T-helper 22 cell (primary cell): ENCODE measurements around the gene CERK.
A peak's percentile ranks its signal among the peaks of the same experiment; 100 is the strongest.
"Not testable (repeated sequence)": the region's sequence is repeated elsewhere in the genome, so short reads cannot be mapped to it uniquely, and the experiment has no call there.

Experiments
- DNase-seq: peaks from one replicate; pipeline ENCODE4 v3.0.0-alpha.2; 2020; ENCODE audit warnings: low read depth

Gene CERK

DNA sequence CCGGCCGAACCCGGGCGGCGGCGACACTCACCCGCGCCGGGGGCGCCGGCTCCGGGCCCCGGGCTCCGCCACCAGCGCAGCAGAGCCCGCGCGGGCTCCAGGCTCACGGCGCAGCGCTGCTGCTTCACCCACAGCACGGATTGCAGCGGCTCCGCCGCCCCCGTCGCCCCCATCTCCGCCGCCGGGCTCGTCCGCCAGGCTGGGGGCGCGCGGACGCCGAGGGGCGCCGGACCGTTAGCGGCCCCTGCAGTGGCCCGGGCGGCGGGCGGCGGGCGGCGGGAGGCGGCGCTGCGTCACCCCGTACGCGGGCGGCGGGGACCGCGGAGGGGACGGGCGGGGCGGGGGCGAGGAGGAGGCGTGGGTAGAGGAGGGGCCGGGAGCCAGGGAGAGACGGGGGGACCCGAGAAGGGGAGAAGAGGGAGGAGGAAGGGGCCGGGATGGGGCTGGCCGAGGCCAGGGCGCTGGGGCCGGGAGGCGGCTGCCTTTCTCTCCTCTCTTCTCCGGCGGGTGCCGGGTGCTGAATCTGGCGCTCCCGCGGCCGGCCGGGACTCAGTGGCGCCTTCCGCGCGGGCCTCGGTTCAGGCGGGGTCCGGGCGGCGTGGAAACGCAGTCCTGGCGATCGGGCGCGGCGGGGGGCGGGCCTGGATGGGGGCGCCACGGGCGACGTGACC is at the start of gene CERK:
Gene CERK (minus strand): TSS at position 277 of the 671 bp plus-strand sequence. CDS start 104 bp downstream, at position 173.
- DNase-seq: peak; percentile 69

GRCh38 chr22:46783721-46784120 is 45.7 kb upstream of the CERK start:
- DNase-seq: no peak

DNA sequence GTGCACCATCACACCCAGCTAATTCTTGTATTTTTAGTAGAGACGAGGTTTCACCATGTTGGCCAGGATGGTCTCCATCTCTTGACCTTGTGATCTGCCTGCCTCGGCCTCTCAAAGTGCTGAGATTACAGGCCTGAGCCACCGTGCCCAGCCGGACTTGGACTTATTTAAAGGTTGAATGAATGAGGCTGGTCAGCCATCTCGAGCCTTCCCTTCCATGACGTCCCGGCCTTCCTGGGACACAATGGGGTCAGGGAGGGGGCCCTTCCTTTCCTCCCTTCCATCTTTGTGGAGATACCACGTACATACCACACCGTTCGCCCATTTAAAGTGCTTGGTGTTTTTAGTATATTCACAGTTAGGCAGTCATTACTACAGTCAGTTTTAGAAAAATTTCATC is 44.1 kb upstream of the CERK start:
- not testable (repeated sequence) for DNase-seq

GRCh38 chr22:46781291-46781690 is 43.2 kb upstream of the CERK start:
- DNase-seq: no peak

DNA sequence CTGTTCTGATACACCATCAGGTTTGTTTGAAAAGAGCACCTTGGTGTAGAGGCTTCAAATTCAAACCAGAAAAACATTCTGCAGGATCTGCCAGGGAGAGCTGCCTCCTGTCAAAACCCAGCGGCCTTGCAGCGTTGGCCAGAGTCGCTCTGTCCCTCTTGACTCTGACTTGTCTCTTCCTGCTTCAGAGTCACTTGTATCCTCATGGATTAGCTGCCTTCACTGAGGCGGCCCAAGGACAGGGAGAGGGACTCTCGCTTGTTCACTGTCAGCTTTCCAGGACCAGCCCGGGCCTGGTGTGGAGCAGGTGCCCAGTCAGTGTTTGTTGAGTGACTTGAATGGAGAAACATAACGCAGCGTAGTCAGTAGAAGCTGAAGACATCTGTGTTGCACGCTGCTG is 42.4 kb upstream of the CERK start:
- no peak for DNase-seq

DNA sequence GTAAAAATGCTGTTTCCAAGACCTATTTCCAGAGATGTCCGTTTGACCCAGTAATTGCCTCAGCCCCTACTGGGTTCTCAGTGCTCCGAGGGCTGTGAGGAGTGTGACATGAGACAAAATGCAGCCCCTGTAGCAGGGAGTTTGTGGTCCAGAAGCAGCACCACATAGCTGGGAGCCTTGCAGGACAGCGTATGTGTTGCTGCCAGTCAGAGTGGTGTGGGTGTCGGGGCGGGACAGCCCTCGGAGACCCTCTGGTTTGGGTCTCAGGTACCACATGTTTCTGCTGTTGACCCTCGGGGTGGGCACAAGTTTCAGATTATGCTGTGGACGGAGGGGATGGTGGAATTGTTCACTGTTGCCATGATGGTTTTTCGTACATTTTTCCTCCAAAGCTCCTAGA is 41.6 kb upstream of the CERK start:
- DNase-seq: no peak

DNA sequence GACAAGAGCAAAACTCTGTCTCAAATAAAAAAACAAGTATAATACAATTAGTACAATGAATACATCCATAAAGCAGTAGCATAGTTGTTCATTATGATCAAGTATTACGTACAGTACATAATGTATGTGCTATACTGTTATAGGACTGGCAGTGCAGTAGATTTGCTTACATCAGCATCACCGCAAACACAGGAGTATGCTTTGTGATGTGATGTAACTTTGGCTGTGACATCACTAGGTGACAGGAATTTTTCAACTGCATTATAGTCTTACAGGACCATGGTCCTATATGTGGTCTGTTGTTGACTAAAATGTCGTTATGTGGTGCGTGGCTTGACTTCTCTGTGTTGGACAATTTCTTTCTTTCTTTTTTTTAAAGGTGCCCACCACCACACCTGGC is 41.0 kb upstream of the CERK start:
- DNase-seq: no peak

GRCh38 chr22:46777609-46777970 is 39.5 kb upstream of the CERK start:
- DNase-seq: no peak

DNA sequence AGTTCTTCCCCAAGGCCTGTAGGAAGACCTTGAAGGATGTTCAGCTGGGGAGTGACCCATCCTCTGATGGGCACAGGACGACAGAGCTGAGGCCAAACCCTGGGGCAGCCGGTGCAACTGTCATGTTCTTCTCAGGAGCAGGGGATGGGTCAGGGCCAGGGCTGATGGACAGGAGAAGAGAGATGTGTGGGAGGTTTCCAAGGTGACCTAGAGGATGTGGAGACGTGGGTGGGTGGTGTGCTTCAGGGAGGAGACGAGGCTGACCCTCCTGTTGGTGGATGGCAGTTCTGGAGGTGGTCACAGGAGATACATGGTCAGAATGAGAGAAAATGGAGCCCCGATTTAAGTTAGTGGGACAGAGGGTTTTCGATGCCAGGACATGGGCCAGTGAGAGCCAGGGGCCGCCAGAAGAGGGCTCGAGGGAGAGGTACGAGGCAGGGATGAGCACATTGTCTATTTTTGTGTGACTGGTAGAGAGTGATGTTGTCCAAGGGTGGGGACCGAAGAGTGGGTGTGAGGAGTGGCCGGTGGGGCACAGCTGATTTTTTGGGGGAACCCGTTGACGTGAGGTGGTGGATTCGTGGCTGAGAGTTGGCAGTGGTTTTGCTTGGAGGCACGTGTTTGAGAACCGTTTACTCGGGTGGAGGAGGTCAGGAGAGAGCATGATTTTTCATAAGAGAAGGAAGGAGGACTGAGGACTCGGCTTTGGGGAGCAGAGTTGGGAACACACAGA is 39.0 kb upstream of the CERK start:
- no peak for DNase-seq

DNA sequence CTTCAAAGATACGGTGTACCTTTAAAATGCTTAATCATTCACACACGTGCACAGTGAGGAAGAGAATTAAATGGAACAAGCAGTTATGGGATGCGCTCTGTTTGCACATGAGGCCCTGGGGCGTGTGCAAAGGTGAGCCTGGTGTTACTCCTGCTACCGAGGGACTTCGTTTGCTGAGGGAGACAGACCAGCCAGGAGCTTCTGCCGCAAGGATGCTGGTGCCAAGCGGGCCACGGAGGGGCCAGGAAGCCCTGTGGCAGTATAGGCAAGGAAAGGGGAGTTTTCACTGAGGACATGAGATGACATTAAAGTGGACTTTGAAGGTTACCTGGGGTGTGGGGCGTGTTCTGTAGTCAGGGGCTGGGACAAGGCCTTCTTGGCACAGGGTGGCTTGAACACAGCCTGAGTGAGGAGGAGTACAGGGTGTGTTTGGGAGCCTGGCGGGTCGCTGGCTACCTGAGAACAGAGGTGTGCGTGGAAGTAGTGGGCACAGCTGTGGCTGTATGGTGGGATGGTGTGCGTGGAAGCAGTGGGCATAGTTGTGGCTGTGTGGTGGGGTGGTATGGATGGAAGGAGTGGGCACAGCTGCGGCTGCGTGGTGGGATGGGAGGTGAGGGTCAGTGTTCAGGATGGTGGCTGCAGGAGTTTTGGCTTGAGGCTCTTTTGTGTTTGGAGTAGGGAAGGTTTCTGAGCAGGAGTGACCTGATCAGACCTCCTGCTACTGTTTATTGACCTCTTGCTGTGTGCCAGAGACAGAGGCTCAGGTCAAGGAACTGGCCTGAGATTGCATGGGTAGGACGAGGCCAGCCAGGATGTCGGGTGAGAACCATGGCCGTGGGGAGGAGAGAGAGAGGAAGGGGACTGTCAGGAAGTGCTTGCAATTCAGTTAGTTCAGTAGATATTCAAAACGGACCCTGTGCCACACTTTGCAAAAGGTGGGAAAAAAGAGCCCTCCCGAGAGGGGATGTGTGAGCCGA is 38.1 kb upstream of the CERK start:
- DNase-seq: no peak

- DNase-seq: no peak
These were observed 37.2 kb upstream of the CERK start for GRCh38 chr22:46774980-46775849.

- no peak for DNase-seq
These were observed 36.4 kb upstream of the CERK start for GRCh38 chr22:46774253-46774979.

GRCh38 chr22:46773076-46773475 is 35.0 kb upstream of the CERK start:
- DNase-seq: no peak

DNA sequence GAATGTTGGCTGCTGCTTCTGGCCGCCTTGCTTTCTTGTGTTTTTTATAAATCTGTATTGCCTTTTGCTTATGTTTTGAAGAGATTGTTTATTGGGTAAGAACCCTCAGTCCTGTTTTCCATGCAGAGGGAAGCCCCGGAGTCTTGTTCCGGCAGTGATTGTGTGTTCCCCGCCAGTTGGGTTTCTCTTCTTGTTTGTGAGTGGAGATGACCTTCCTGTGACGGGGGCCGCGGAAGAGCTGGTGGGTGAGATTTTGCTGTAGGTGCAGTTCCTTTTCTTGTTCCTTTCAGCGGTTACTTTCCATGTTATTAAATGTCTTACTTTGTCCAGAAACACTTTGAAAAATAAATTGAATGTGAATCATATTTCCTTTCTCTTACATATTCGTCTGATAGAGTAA is 32.7 kb upstream of the CERK start:
- DNase-seq: no peak

GRCh38 chr22:46770151-46770641 is 32.1 kb upstream of the CERK start:
- DNase-seq: no peak

DNA sequence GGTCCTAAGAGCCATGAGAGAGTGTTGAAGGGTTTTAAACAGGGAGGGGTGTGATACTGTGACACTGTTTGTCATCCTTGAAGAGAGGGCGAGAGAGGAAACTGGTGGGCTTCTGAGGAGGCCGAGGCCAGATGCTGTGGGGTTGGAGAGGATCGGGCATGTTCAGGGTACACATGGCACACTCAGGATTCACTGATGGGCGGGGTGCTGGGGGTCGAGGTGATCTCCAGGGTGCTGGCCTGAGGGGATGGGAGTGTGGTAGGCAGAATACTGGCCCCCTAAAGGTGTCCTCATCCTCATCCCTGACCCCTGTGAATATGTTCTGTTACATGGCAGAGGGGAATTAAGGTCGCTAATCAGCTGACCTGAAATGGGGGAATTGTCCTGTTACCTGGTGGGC is 31.7 kb upstream of the CERK start:
- DNase-seq: no peak

DNA sequence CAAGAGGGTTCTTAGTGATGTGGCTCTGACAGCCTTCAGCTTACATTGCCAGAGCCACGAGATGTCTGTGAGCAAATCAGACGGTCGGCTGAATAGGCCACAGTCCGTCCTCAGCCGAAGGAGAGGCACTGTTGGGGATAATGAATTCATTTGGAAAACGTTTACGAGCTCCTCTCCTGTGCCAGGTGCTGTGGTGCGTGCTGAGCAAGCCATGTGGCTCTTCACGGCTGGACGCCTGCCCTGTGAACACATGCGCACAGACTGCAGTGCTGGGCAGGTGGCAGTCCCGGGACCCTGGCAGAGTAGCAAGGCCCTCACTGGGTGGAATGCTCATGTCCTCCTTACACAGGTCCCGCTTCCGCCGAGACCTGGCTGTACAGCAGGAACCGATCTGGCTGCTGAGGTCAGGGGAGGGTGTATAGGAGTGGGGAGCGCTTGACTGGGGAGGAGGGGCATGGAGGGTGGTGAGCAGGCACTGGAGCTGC is 31.2 kb upstream of the CERK start:
- no peak for DNase-seq

DNA sequence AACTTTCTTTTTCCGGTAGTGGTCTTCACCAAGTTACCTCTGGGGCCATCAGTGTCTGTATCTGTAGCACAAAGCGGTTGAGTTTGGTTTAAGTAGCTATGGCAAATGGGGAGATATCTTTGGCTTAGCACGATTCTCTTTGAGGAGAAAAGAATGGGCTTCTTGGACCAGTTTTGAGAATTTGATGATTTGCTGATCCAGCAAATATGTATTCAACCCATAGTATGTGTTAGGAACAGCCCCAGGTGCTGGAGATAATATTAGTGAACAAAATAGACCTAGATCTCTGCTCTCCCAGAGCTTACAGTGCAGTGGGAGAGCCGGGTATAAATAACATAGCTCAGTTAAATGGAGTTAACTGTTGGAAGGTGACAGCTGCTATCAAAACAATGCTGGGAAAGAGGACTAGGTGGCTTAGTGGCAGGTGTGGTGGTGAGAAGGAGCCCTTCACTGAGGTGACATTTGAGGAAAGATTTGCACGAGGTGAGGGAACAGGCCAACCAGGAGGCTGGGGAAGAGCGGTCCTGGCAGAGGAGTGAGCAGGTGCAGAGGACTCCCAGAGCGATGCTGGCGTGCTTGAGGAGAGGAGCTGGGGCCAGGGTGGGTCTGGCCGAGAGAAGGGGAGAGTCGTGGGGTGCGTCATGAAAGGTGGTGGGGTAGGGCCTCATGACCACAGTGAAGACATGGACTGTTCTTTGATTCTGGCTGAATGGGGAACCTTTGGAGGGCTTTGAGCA is 29.4 kb upstream of the CERK start:
- DNase-seq: no peak

DNA sequence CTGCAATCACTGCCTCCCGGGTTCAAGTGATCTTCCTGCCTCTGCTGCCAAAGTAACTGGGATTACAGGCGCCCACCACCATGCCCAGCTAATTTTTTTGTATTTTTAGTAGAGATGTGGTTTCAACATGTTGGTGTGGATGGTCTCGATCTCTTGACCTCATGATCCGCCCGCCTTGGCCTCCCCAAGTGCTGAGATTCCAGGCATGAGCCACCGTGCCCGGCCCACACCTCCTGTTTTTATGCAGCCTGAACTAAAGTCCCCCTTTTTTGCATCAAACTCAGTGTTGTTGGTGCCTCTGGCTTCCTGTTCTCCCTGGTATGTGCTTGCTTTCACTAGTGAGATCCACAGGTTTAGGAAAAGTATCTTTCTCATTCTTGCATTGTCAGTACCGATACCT is 28.6 kb upstream of the CERK start:
- no peak for DNase-seq
